Inflammatory macrophage treated with lipopolysaccharide for 4 hours (primary cell): ENCODE measurements around the gene TMCO5A.
"Not testable (repeated sequence)": the region's sequence is repeated elsewhere in the genome, so short reads cannot be mapped to it uniquely, and the experiment has no call there.

Experiments used
- DNase-seq: peaks from one replicate; pipeline ENCODE4 v3.0.0-alpha.2; 2020

Gene TMCO5A

DNA sequence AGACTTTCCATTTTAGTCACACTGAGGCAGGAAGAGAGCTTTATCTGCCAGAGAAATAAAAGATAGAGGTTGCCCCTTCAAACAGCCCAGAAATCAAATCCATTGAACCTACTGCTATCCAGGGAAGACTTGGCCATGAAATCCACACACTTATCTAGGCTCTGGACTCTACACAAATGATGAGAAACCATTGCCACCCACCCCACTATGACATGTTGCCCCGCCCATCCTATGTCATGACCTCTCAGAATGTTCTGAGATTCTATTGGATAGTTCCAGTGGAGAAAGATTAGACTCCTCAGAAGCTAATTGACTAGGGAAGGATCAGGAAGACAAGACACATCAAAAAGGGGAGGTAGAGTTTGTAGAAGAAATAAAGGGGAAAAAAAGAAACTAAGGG is at the start of gene TMCO5A:
Gene TMCO5A (plus strand): TSS at position 301 of the 400 bp plus-strand sequence. CDS start 1,684 bp downstream, outside the sequence.
- DNase-seq, result no peak

DNA sequence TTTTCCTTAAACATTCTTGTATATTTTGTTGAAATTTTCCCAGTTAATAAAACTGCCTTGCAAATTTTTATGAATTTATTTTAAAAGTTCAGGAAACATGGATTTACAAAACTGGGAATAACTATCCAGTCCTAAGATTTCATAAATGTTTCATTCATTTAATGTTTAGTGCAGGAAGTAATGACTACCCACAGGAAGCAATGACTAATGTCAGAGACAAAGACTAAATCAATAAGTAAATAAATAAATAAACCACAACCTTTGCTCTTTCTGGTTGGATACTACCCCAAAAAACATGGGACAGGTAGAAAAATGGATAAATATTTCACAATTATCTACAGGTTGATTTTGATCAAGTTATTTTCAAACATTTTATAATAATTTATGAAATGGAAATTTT is 48.8 kb upstream of the TMCO5A start:
- no peak for DNase-seq

DNA sequence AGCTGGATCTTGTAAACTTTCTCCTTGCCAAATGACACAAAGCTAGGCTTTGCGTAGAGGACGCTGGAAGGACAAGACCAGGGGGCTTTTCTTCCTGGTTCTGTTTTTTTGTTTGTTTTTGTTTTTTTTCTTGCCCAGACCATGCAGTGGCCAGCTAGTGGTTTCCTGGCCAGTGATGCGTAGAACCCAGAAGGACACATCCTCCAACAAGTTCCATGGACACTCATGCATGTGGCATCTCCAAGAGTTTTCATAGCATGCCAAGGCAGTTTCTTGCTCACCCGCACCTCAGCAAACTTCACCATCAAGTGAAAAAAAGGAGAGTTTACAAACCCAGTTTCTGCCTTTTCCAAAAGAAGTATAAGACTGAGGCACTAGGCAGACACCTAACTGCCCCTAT is 46.1 kb upstream of the TMCO5A start:
- DNase-seq, result no peak

DNA sequence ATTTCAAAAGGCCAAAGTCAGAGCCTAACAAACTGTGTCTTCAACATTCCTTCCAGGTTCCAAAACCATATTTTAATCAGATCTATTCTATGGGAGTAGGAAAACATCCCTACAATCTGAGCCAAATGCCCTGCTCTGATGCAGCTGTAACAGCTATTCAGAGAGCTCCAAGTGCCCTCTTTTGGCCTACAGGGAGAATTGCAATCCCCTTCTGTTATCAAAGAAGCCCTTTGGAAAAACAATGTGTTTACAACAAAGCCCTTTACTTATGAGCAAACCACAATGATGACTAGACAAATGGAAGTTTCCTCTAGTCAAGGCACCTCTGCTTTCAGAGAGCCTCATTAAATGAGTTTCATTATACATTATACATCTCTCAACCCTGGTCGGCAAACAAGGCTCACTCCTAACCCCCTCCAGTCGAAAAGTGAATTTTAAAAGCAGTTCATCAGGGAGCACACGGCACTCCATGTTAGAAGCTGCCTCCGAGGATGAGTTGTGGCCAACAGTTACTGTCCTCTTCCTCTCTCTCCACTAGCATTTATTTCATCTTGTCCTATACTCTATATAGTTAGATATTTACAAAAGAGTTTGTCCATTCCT is 42.6 kb upstream of the TMCO5A start:
- DNase-seq, result peak; percentile 16

DNA sequence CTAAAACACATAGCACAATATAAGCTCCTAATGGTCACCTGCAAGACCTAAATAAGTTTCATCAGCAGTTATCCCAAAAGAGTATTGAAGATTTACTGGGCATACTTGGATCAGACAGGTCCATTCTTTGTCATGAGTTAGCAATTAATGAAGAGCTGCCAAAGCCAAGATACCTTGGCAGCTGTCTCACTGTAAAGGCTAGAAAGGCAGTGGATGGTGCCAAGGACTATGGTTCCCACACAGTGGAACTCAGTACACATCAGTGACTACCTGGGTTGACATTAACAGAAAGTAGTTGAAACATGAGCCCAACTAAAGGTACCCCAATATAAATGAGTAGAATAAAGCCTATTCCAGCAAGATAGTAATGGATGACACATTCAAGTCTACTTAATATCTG is 41.1 kb upstream of the TMCO5A start:
- no peak for DNase-seq

DNA sequence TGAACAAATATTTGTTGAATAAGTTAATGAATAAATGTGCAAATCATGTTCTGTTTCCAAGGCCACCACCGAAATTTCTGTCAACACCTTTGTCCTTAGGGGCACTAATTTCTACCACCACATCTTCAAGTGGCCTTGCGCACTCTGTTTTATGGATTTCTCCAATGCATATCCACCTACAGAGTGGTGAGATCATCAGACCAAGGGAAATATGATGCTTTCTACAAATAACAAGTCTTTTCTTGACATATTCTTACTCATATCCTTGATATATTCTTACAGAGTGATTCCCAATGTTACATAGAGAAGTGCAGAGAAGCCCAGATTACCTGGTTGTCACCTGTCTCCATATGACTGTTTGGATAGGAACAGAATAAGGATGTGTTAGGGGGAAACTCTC is 36.1 kb upstream of the TMCO5A start:
- DNase-seq, result no peak

DNA sequence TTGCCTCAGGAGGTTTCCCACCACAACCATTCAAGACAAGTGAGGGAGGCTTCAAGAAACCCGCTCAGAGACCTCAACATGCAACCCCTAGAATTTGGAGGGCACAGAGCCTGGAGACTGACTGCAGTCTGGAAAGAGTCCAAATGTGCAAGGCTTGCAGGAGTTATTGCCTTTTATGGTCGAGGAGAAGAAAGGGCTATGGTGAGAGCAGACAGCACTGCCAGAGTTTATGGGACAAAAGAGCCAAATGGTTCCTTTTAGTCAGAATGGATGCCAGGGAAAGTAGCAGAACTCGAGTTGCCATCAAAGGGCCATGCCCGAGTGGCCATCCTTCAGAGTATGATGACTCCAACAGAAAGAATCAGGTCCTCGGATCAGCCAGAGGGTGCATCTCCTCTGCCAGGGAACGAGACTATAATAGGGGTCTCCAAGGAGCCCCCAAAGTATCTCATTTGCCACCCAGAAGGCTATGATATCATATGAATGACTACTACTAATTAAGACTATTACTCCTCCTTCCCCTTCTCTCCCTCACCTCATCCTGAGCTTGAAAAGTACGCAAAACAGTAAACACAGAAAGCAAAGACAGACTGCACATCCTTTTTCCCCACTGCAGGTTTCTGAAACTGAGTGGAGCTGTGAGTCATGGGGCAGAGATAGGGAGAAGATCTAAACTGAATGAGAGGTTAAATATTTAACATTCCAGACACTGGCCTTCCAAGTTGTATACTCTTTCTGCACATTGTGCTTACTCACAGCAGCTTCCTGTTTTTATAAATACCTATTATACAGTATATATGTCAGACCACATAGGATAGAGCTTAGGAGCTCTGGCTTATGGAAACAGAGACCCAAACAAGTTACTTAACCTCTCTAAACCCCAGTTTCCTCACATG is 33.9 kb upstream of the TMCO5A start:
- DNase-seq, result no peak

DNA sequence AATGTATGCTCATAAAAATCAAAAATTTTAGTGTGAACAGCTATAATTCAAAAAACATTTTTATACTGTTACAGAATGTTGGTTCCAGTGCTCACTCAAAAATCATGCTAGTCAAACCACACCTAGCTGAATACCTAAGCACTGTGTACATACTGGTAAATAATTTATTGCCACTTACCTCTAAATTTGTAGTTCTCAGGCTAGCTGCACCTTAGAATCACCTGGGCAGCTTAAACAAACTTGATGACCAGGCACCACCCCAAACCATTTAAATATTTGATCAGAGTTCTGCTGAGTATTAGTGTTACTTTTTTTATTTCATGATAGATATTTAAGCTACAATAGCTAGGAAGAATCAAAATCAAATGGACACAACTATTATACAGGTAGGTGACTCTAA is 32.3 kb upstream of the TMCO5A start:
- no peak for DNase-seq

DNA sequence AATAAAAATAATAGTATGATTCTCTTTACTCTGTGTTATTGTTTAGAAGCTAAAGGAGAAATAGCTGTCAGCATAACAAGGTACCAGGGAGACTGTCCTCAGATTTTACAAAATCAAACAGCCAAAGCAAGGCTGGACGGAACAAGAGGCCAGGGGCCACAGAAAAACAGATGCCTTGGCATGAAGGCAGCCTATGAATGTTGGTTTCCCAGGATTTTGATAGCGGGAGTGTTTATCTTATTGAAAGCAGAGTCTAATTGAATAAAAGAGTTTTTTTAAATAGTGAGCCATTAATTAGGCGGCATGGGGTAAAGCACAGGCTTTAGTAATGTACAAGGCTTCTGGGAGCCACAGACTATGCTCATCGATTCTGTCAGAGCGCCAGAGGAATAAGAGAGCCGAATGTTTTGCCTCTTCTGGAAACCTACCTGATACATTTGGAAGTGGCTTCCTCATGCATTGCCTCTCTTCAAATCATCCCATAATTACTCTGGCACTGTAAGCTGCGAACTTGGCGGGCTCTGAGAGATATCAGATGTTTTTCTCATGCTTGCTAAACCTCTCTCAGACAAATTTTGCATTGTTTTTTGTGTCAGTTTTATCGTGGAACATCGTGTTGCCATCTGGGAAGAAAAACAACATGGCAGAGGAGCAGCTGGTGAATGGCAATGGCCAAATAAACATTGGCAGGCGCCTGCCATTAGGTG is 30.4 kb upstream of the TMCO5A start:
- no peak for DNase-seq

DNA sequence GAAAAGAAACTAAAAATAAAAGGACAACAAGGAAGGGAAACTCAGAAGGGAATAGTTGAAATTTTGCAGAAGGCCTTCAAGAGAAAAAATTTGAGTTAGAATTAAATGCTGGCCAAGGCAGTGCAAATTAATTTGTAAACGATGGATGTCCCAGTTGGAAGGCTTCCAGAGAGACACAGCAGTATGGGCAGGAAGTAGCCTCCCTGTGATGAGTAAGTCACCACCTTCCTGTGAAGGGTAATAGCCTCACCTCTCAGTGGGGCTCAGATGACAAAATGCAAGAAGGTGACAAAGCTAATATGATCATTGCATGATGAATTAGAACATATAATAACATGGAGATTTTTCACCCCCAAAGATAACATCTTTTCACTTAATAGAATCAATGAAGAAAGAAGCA is 27.3 kb upstream of the TMCO5A start:
- no peak for DNase-seq

DNA sequence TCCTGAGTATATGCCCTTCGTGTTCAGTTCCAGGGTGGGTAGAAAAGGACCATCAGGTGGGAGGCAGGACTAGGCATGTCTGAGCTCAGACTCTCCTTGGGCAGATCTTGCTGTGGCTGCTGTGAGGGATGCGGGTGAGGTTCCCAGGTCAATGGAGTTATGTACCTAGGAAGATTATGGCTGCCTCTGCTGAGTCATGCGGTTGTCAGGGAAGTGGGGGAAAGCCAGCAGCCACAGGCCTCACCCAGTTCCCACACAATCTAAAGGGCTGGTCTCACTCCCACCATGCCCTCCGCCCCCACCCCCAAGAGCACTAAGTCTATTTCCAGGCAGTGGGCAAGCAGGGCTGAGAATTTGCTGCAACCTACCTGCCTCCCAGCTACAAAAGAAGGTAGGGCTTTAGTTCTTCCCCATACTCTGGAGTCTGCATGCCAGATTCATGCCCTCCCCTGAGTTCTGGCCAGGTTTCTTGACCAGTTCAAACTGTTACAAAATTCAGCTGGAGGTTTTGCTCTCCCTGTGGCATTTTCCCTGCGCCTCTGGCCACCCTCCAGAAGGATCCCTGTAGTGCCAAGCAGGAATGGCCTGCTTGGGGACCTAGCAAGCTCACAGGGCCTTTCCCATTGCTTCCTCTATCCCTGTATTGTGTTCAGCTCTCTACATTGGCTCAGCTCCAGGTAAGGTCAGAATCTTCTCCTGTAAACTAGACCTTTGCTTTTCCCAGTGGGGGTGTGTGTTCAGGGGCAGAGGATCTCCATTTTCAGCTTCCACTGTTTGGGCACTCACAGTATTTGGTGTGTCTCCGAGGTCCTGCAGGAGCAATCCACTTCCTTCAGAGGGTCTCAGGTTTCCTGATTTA is 12.7 kb upstream of the TMCO5A start:
- no peak for DNase-seq

DNA sequence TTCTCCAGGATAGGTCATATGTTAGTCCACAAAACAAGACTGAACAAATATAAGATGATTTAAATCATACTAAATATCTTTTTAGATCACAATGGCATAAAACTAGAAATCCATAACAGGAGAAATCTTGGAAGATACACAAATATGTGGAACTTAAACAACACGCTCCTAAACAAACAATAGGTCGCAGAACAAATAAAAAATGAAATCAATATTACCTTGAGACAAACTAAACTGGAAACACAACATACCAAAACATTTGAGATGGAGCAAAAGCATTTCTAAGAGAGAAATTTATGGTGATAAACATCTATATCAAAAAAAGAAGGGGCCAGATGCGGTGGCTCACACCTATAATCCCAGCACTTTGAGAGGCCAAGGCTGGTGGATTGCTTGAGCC is 8.3 kb upstream of the TMCO5A start:
- DNase-seq, result no peak

DNA sequence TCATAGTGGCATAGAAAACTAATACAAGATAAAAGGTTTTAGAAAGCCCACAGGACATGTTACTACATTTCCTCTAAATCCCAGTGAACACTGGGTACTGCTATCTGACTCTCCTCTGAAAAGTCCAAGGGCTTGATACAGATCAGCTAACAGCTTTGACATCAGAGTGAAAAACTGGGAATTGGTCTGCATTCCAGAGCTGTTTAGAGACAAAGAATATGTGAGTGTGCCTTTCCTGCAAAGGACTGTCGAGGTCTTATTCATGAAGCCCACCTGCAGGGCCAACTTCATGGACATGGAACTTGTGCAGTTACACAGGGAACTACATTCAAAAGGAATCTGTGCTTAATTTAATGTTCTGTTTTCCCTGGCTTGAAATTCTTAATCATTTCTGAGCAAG is 5.2 kb upstream of the TMCO5A start:
- DNase-seq, result no peak

DNA sequence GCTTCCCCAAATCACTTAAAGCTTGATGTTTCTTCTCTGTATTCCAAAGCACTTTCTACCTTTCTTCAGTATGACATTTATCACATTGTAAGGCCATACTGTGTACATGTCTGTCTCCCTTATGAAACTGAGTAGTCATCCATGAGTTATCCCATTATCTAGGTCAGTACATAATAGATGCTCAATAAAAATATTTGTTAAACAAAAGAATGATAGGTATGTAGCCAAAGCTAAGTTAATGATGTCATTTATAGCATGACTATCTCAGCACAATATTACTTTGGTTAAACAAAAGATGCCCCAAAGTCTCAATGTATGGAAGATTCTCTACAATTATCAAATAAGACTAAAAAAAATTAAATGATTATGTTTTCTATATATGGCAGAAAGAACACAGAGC is 3.1 kb upstream of the TMCO5A start:
- DNase-seq, result no peak

DNA sequence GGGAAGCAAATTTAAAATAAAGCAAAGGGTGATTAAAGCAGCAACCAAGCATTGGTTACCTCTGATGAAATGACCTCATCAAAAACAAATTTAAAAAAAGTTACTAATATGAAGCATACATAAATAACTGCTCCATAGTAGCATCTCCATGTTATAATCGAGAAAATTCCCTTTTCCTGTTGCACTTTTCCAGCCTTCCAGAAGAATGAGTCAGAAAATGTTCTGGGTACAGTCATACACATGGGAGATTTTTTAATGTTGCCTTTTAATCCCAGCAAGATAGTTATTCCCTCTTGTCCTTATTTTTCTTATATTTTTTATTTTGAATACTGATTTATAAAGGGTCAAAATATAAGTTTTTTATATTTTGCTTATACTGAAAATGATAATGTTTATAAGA is 2.6 kb upstream of the TMCO5A start:
- DNase-seq, result no peak

DNA sequence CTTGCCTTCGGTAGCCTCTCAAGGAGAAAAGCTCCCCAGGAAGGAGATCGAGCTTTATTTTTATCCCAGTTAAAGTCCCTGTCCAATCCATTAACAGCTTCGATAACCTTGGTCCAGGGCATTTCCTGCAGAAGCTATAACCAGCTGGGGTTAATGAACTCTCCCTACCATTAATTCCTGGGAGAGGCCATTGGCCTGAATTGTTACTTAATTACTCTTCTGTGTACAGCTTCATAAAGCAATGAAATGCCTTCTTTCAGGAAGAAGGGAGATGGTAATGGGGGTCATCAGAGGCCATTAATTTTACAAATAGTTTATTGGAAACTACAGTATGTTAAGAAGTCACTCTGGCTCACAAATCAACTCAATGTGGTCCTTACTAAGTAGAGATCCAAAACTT is 1.9 kb upstream of the TMCO5A start:
- no peak for DNase-seq

DNA sequence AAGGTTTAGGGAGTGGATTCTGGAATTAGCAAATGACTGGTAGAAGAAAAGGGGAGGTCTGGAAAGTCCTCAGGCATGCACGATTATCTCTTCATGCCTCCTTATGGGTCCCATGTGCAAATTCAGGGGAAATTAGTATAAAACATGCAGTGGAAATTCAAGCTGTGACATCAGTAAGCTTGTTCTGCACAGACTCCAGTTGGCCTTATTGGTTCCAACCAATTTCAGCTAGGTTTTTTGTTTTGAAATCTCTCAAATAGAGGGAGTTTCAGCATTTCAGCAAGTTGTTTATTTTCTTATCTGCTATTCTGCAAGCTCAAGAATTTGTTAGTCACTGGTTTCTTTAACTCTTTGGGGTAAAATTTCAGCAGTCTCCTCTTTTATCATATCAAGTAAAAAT is 774 bp upstream of the TMCO5A start:
- DNase-seq, result no peak

DNA sequence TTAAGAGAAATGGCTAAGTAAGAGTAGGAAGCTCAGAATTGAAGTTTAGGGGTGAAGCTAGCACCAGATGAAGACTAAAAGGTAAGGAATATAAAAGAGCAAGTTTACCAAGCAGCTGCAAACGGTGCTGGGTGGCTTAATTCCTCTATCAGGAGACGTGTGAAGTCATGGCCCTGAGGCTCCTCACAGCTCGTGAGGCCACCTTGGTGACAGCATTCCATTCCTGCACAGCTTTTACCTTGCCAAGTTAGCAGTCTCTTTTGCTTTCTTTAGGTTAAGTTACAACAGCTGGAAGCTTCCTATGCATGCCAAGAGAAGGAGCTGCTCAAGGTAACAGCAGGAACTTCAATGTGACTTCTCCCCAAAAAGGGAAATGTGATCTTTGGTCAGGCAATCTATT is 6.4 kb downstream of the TMCO5A start:
- DNase-seq, result no peak

DNA sequence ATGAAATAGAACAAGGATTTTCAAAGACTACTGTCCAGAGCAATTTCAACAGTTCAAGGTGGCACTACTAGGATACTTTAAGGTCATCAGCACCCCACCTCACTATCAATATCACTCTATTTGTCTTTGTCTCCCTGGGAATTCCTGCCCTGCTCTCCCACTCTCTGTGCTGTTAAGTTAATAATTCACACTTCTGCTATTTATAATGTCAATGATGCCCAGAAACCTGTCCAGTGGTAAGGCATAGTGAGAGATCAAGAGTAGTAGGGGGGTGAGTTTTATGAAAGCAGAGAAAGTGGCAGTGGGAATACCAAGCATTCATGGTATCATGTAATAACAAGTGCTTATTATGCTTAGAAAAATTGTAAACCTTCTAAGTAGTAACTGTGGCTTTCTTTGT is 7.3 kb downstream of the TMCO5A start:
- no peak for DNase-seq

DNA sequence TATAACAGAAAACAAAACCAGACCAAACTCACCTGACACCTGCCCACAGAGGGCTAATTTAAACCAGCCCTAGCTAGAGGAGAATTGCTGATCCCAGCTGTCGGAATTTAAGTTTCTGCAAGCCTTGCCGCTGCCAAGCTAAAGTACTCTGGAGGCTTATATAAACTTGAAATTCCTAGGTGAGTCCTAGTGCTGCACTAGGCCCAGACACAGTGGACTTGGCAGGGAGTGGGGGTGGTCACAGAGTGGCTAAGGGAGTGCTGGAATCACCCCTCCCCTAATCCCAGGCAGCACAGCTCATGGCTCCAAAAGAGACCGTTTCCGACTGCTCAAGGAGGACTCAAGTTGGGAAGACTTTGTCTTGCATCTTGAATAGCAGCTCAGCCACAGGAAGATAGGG is 17.6 kb downstream of the TMCO5A start:
- DNase-seq, result no peak

DNA sequence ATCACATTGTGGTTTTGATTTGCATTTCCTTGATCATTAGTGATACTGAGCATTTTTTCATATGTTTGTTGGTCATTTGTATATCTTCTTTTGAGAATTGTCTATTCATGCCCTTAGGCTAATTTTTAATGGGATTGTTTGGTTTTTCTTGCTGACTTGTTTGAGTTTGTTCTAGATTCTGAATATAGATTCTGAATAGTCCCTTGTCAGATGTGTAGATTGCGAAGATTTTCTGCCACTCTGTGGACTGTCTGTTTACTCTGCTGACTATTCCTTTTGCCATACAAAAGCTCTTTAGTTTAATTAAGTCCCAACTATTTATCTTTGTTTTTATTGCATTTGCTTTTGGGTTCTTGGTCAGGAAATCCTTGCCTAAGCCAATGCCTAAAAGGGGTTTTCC is 26.3 kb downstream of the TMCO5A start:
- DNase-seq, result not testable (repeated sequence)

DNA sequence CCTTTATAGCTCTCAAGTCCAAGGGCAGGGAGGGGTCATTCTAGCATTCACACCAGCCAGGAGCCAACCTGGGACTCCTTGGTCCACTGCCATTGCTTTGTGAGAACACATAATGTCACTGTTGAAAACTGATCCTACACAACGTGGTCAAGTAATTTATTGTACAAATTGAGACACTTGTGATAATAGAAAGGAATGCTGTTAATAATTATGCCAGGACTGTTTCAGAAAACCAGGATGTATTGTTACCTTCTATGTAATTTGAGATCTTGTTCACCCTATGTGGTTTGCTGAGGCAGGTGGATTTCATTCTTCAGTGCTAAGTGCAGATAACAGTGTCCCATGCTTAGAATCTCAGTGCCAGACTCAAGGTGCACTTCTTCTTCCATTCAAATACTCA is 33.3 kb downstream of the TMCO5A start:
- DNase-seq, result no peak

DNA sequence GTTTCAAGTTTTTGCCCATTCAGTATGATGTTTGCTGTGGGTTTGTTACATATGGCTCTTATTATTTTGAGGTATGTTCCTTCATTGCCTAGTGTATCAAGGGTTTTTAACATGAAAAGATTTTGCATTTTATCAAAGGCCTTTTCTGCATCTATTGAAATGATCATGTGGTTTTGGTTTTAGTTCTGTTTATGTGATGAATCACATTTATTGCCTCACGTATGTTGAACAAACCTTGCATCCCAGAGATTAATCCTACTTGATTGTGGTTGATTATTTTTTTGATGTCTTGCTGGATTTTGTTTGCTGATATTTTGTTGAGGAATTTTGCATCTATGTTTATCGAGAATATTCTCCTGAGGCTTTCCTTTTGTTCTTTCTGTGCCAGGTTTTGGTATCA is 39.4 kb downstream of the TMCO5A start:
- DNase-seq, result no peak
